ENCODE data around the gene WT1.

Gene WT1

GRCh38 chr11:32366666-32367065, 68.7 kb downstream of the WT1 start:
- Histone ChIP-seq H2BK15ac (ENCODE audit: low read length) (no peak overlapping the region), H3K4ac (ENCODE audit: low read length) (no peak overlapping the region), H2BK120ac (ENCODE audit: low read depth, low read length) (no peak overlapping the region), H3K27ac (replicated peaks; ENCODE audit: low read length) (no peak overlapping the region), H2BK12ac (ENCODE audit: low read length) (no peak overlapping the region), H3K4me2 (ENCODE audit: insufficient read depth, low read length, poor library complexity, severe bottlenecking) (no peak overlapping the region), H3K4me3 (ENCODE audit: low read length in 2 of 2) (no peak overlapping the region), H3K79me1 (ENCODE audit: low read depth, low read length) (no peaks in the 10 kb centered on the region), H2AK5ac (ENCODE audit: low read depth, low read length) (no peak overlapping the region), H3K27me3 (ENCODE audit: control insufficient read depth in 3 of 3, insufficient read depth in 3 of 3, low read depth in 1 of 3, low read length in 3 of 3) (no peaks in the 10 kb centered on the region), H3K36me3 (replicated peaks in 1 of 2; ENCODE audit: control insufficient read depth in 2 of 2, insufficient read depth in 2 of 2, low read length in 2 of 2) (no peaks in the 10 kb centered on the region), H3K14ac (ENCODE audit: low read length) (no peak overlapping the region), H3K9me3 (replicated peaks in 1 of 2; ENCODE audit: control insufficient read depth in 2 of 2, insufficient read depth in 1 of 2, low read depth in 1 of 2, low read length in 2 of 2) (no peaks in the 10 kb centered on the region), H4K91ac (ENCODE audit: low read depth, low read length, poor library complexity) (no peak overlapping the region), H3K9ac (ENCODE audit: low read depth, low read length, poor library complexity) (no peak overlapping the region), H3K4me1 (ENCODE audit: control insufficient read depth in 2 of 2, insufficient read depth in 1 of 2, low read depth in 1 of 2, low read length in 2 of 2) (no peaks in the 10 kb centered on the region), H3K18ac (ENCODE audit: low read length) (no peak overlapping the region), H2BK5ac (ENCODE audit: low read length) (no peak overlapping the region), H4K8ac (ENCODE audit: low read depth, low read length) (no peak overlapping the region), H2AFZ (ENCODE audit: low read length) (no peak overlapping the region), H3K23ac (ENCODE audit: low read depth, low read length, poor library complexity) (no peak overlapping the region)
- WGBS, 2 donors (ENCODE audit: extremely low coverage in 2 of 2, insufficient read length in 2 of 2, insufficient replicate concordance in 1 of 2) = no CpG with 5 or more reads among the region's 1 CpG
- no peak for DNase-seq (ENCODE audit: low spot score)

- H2AK5ac ChIP-seq (ENCODE audit: low read depth, low read length) = no peak overlapping the region
- no peak overlapping the region for H2BK5ac ChIP-seq (ENCODE audit: low read length)
- no peak overlapping the region for H3K18ac ChIP-seq (ENCODE audit: low read length)
- H3K79me1 ChIP-seq (ENCODE audit: low read depth, low read length) = no peaks in the 10 kb centered on the region
- H3K4me1 ChIP-seq (ENCODE audit: control insufficient read depth in 2 of 2, insufficient read depth in 1 of 2, low read depth in 1 of 2, low read length in 2 of 2) = no peaks in the 10 kb centered on the region
- H3K4ac ChIP-seq (ENCODE audit: low read length) = no peak overlapping the region
- H3K23ac ChIP-seq (ENCODE audit: low read depth, low read length, poor library complexity) = no peak overlapping the region
- no peak overlapping the region for H3K4me2 ChIP-seq (ENCODE audit: insufficient read depth, low read length, poor library complexity, severe bottlenecking)
- H3K4me3 ChIP-seq (ENCODE audit: low read length in 2 of 2) = no peak overlapping the region
- H2BK120ac ChIP-seq (ENCODE audit: low read depth, low read length) = no peak overlapping the region
- no peak overlapping the region for H3K14ac ChIP-seq (ENCODE audit: low read length)
- no peaks in the 10 kb centered on the region for H3K36me3 ChIP-seq (replicated peaks in 1 of 2; ENCODE audit: control insufficient read depth in 2 of 2, insufficient read depth in 2 of 2, low read length in 2 of 2)
- H2BK15ac ChIP-seq (ENCODE audit: low read length) = no peak overlapping the region
- H4K8ac ChIP-seq (ENCODE audit: low read depth, low read length) = no peak overlapping the region
- H4K91ac ChIP-seq (ENCODE audit: low read depth, low read length, poor library complexity) = no peak overlapping the region
- no peak overlapping the region for H2AFZ ChIP-seq (ENCODE audit: low read length)
- H3K27ac ChIP-seq (replicated peaks; ENCODE audit: low read length) = no peak overlapping the region
- whole genome bisulfite sequencing, 2 donors (ENCODE audit: extremely low coverage in 2 of 2, insufficient read length in 2 of 2, insufficient replicate concordance in 1 of 2) = no CpG with 5 or more reads among the region's 4 CpGs
- no peaks in the 10 kb centered on the region for H3K9me3 ChIP-seq (replicated peaks in 1 of 2; ENCODE audit: control insufficient read depth in 2 of 2, insufficient read depth in 1 of 2, low read depth in 1 of 2, low read length in 2 of 2)
- H2BK12ac ChIP-seq (ENCODE audit: low read length) = no peak overlapping the region
- no peak for DNase-seq (ENCODE audit: low spot score)
- H3K27me3 ChIP-seq (ENCODE audit: control insufficient read depth in 3 of 3, insufficient read depth in 3 of 3, low read depth in 1 of 3, low read length in 3 of 3) = no peaks in the 10 kb centered on the region
- H3K9ac ChIP-seq (ENCODE audit: low read depth, low read length, poor library complexity) = no peak overlapping the region
These were observed 70.1 kb downstream of the WT1 start for GRCh38 chr11:32365192-32365591.

- no peak for DNase-seq (ENCODE audit: low spot score)
These were observed 76.6 kb downstream of the WT1 start for GRCh38 chr11:32358729-32359128.

GRCh38 chr11:32353884-32354283, 81.5 kb downstream of the WT1 start:
- H3K27me3 ChIP-seq (ENCODE audit: control insufficient read depth in 3 of 3, insufficient read depth in 3 of 3, low read depth in 1 of 3, low read length in 3 of 3) = peaks cover 0 to 16% (median 0%) of the 10 kb centered on the region in 3 experiments
- no peak overlapping the region for H2BK5ac ChIP-seq (ENCODE audit: low read length)
- H3K18ac ChIP-seq (ENCODE audit: low read length) = no peak overlapping the region
- H3K36me3 ChIP-seq (replicated peaks in 1 of 2; ENCODE audit: control insufficient read depth in 2 of 2, insufficient read depth in 2 of 2, low read length in 2 of 2) = no peaks in the 10 kb centered on the region
- H4K91ac ChIP-seq (ENCODE audit: low read depth, low read length, poor library complexity) = no peak overlapping the region
- H3K9ac ChIP-seq (ENCODE audit: low read depth, low read length, poor library complexity) = no peak overlapping the region
- no peak overlapping the region for H2AFZ ChIP-seq (ENCODE audit: low read length)
- no peak for DNase-seq (ENCODE audit: low spot score)
- H3K27ac ChIP-seq (replicated peaks; ENCODE audit: low read length) = no peak overlapping the region
- no peak overlapping the region for H2BK120ac ChIP-seq (ENCODE audit: low read depth, low read length)
- no peak overlapping the region for H3K4ac ChIP-seq (ENCODE audit: low read length)
- H4K8ac ChIP-seq (ENCODE audit: low read depth, low read length) = no peak overlapping the region
- no peak overlapping the region for H3K4me3 ChIP-seq (ENCODE audit: low read length in 2 of 2)
- no peak overlapping the region for H2BK12ac ChIP-seq (ENCODE audit: low read length)
- peaks cover 0 to 1% of the 10 kb centered on the region in 2 donors for H3K4me1 ChIP-seq (ENCODE audit: control insufficient read depth in 2 of 2, insufficient read depth in 1 of 2, low read depth in 1 of 2, low read length in 2 of 2)
- H2BK15ac ChIP-seq (ENCODE audit: low read length) = no peak overlapping the region
- no peaks in the 10 kb centered on the region for H3K79me1 ChIP-seq (ENCODE audit: low read depth, low read length)
- no peaks in the 10 kb centered on the region for H3K9me3 ChIP-seq (replicated peaks in 1 of 2; ENCODE audit: control insufficient read depth in 2 of 2, insufficient read depth in 1 of 2, low read depth in 1 of 2, low read length in 2 of 2)
- WGBS, 2 donors (ENCODE audit: extremely low coverage in 2 of 2, insufficient read length in 2 of 2, insufficient replicate concordance in 1 of 2) = no CpG with 5 or more reads among the region's 6 CpGs
- no peak overlapping the region for H3K23ac ChIP-seq (ENCODE audit: low read depth, low read length, poor library complexity)
- H2AK5ac ChIP-seq (ENCODE audit: low read depth, low read length) = no peak overlapping the region
- H3K14ac ChIP-seq (ENCODE audit: low read length) = no peak overlapping the region
- no peak overlapping the region for H3K4me2 ChIP-seq (ENCODE audit: insufficient read depth, low read length, poor library complexity, severe bottlenecking)

More at GRCh38 chr11:32358729-32359128, 76.6 kb downstream of the WT1 start:
- no peak overlapping the region for H3K27ac ChIP-seq (replicated peaks; ENCODE audit: low read length)
- no peaks in the 10 kb centered on the region for H3K36me3 ChIP-seq (replicated peaks in 1 of 2; ENCODE audit: control insufficient read depth in 2 of 2, insufficient read depth in 2 of 2, low read length in 2 of 2)
- no peak overlapping the region for H3K9ac ChIP-seq (ENCODE audit: low read depth, low read length, poor library complexity)
- no peak overlapping the region for H2BK15ac ChIP-seq (ENCODE audit: low read length)
- no peak overlapping the region for H3K4ac ChIP-seq (ENCODE audit: low read length)
- peaks cover 0 to 21% (median 0%) of the 10 kb centered on the region in 3 experiments for H3K27me3 ChIP-seq (ENCODE audit: control insufficient read depth in 3 of 3, insufficient read depth in 3 of 3, low read depth in 1 of 3, low read length in 3 of 3)
- WGBS, 2 donors (ENCODE audit: extremely low coverage in 2 of 2, insufficient read length in 2 of 2, insufficient replicate concordance in 1 of 2) = no CpG with 5 or more reads among the region's 13 CpGs
- no peak overlapping the region for H4K8ac ChIP-seq (ENCODE audit: low read depth, low read length)
- H3K4me2 ChIP-seq (ENCODE audit: insufficient read depth, low read length, poor library complexity, severe bottlenecking) = no peak overlapping the region
- no peak overlapping the region for H2BK12ac ChIP-seq (ENCODE audit: low read length)
- no peak overlapping the region for H3K4me3 ChIP-seq (ENCODE audit: low read length in 2 of 2)
- no peaks in the 10 kb centered on the region for H3K9me3 ChIP-seq (replicated peaks in 1 of 2; ENCODE audit: control insufficient read depth in 2 of 2, insufficient read depth in 1 of 2, low read depth in 1 of 2, low read length in 2 of 2)
- peaks cover 0 to 1% of the 10 kb centered on the region in 2 donors for H3K4me1 ChIP-seq (ENCODE audit: control insufficient read depth in 2 of 2, insufficient read depth in 1 of 2, low read depth in 1 of 2, low read length in 2 of 2)
- no peak overlapping the region for H2AFZ ChIP-seq (ENCODE audit: low read length)
- H3K18ac ChIP-seq (ENCODE audit: low read length) = no peak overlapping the region
- no peak overlapping the region for H3K14ac ChIP-seq (ENCODE audit: low read length)
- no peak overlapping the region for H2AK5ac ChIP-seq (ENCODE audit: low read depth, low read length)
- H3K79me1 ChIP-seq (ENCODE audit: low read depth, low read length) = no peaks in the 10 kb centered on the region
- H4K91ac ChIP-seq (ENCODE audit: low read depth, low read length, poor library complexity) = no peak overlapping the region
- no peak overlapping the region for H2BK5ac ChIP-seq (ENCODE audit: low read length)
- H2BK120ac ChIP-seq (ENCODE audit: low read depth, low read length) = no peak overlapping the region
- no peak overlapping the region for H3K23ac ChIP-seq (ENCODE audit: low read depth, low read length, poor library complexity)
